HG03575 (cell line): Measurements from ENCODE around the gene NAV3.
"Not testable (repeated sequence)": the region's sequence is repeated elsewhere in the genome, so short reads cannot be mapped to it uniquely, and the experiment has no call there.

ENCODE experiments used
- ATAC-seq: cut with Tn5 transposase; IDR thresholded peaks from one replicate; pipeline ENCODE4 v1.9.1; 2021; ENCODE audit not compliant: unreplicated experiment, insufficient number of reproducible peaks, low FRiP score; ENCODE audit errors: extremely low read depth

Gene NAV3

GRCh38 chr12:78194448-78194847 lies 363.8 kb downstream of the NAV3 start:
- no peak for ATAC-seq

GRCh38 chr12:78198896-78199295 lies 368.2 kb downstream of the NAV3 start:
- no peak for ATAC-seq

- ATAC-seq, result no peak
Observed at GRCh38 chr12:78199926-78200325, 369.2 kb downstream of the NAV3 start.

- no peak for ATAC-seq
Observed at GRCh38 chr12:78204926-78205325, 374.2 kb downstream of the NAV3 start.

- no peak for ATAC-seq
Observed at GRCh38 chr12:78208092-78208491, 377.4 kb downstream of the NAV3 start.

- ATAC-seq, result no peak
Observed at GRCh38 chr12:78209846-78210505, 379.3 kb downstream of the NAV3 start.

GRCh38 chr12:78210506-78210860 lies 379.8 kb downstream of the NAV3 start:
- ATAC-seq, result no peak

GRCh38 chr12:78210894-78211302 lies 380.2 kb downstream of the NAV3 start:
- no peak for ATAC-seq

GRCh38 chr12:78220811-78221210 lies 390.1 kb downstream of the NAV3 start:
- no peak for ATAC-seq

GRCh38 chr12:78224154-78224553 lies 393.5 kb downstream of the NAV3 start:
- no peak for ATAC-seq

- ATAC-seq, result no peak
Observed at GRCh38 chr12:78226763-78227162, 396.1 kb downstream of the NAV3 start.

GRCh38 chr12:78229591-78230101 lies 399.0 kb downstream of the NAV3 start:
- ATAC-seq, result peak; percentile 96

GRCh38 chr12:78232756-78233155 lies 402.1 kb downstream of the NAV3 start:
- no peak for ATAC-seq

- no peak for ATAC-seq
Observed at GRCh38 chr12:78236264-78236663, 405.6 kb downstream of the NAV3 start.

- no peak for ATAC-seq
Observed at GRCh38 chr12:78239544-78239943, 408.9 kb downstream of the NAV3 start.

- ATAC-seq, result no peak
Observed at GRCh38 chr12:78240827-78241226, 410.1 kb downstream of the NAV3 start.

- no peak for ATAC-seq
Observed at GRCh38 chr12:78241446-78241845, 410.8 kb downstream of the NAV3 start.

- ATAC-seq, result no peak
Observed at GRCh38 chr12:78244916-78245507, 414.3 kb downstream of the NAV3 start.

- ATAC-seq, result no peak
Observed at GRCh38 chr12:78248321-78248720, 417.6 kb downstream of the NAV3 start.

GRCh38 chr12:78249578-78249977 lies 418.9 kb downstream of the NAV3 start:
- no peak for ATAC-seq

GRCh38 chr12:78257662-78258061 lies 427.0 kb downstream of the NAV3 start:
- ATAC-seq, result not testable (repeated sequence)
